HG03060 (cell line): ENCODE results near the gene PCCB.
"Not testable (repeated sequence)": the region's sequence is repeated elsewhere in the genome, so short reads cannot be mapped to it uniquely, and the experiment has no call there.

Experiments
- ATAC-seq: cut with Tn5 transposase; IDR thresholded peaks from one replicate; pipeline ENCODE4 v1.9.1; 2021; ENCODE audit warnings: low read depth, moderate number of reproducible peaks; ENCODE audit not compliant: unreplicated experiment

The PCCB gene

DNA sequence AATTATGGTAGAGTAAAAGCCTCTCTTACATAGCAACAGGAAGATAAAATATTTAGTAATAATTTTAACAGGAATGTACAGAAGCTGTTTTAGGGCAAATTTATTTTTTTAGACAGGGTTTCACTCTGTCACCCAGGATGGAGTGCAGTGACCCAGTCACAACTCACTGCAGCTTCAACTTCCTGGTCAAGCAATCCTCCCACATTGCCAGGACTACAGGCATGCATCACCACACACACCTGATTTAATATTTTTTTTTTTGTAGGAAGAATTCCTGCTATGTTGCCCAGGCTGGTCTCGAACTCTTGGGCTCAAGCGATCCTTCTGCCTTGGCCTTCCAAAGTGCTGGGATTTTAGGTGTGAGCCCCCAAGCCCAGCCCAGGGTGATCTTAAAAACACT is 61.1 kb downstream of the PCCB start:
- no peak for ATAC-seq

DNA sequence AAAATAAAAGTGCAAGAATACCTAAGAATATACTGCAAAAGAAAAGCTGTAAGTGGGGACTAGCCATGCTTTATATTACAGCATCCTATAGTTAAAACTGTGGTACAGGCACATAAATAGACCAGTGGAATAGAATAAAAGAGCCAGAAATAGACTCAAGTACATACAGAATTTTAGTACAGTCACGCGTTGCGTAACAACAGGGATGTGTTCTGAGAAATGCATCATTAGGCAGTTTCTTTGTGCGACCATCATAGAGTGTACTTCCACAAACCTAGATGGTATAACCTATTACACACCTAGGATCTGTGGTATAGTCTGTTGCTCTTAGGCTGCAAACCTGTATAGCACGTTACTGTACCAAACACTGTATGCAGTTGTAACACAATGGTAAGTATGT is 61.8 kb downstream of the PCCB start:
- no peak for ATAC-seq

DNA sequence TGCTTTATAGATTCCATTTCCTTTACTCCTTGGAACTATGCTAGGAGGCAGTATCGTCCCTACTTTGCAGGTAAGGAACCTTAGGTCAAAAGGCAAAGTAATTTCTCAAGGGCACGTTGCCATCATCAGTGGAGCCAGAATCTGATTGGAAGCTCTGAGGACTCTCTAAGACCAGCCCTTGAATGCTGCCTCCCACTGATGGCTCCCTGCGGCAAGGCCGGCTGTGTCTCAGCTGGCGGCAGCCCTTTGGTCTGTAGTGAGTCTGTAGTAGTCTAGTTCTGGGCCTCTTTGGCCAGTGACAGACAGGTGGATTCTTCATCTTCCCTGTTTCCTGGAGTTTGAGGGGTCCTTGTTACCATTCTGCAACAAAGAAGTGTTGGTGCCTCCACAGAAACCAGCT is 76.2 kb downstream of the PCCB start:
- ATAC-seq, result no peak

DNA sequence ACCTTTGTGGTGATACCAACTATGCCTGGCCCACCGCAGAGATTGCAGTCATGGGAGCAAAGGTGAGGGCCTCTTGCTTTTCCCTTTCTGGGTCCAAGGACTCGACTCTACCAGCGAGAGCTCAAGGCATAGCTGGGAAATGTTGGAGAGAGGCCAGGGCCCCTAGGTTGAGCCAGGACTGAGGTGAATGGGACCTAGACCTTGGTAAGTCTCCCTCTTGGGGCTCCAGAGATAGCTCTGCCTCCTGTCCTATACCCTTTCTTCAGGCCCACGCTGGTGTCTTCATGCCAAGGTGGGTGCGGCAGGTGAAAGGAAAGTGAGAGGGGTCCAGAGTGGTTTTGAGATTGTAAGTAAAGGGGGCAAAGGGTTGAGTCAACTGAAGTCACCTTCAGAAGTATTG is 77.5 kb downstream of the PCCB start:
- ATAC-seq, result no peak

DNA sequence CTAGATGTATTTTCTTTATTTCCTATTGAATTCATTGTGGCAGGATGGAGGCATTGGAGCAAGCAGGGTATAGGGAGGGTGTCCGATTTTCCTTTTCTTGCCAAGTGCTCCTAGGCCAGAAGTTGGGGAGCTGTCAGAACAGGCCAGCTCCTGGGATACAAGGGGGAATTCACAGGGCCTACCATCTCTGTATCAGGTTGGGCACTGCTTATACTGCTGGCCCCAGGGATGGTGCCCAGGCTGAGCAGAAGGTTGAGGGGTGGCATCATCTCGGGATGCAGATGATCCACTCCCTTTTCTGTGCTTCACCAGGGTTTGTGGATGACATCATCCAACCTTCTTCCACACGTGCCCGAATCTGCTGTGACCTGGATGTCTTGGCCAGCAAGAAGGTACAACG is 79.5 kb downstream of the PCCB start:
- no peak for ATAC-seq

DNA sequence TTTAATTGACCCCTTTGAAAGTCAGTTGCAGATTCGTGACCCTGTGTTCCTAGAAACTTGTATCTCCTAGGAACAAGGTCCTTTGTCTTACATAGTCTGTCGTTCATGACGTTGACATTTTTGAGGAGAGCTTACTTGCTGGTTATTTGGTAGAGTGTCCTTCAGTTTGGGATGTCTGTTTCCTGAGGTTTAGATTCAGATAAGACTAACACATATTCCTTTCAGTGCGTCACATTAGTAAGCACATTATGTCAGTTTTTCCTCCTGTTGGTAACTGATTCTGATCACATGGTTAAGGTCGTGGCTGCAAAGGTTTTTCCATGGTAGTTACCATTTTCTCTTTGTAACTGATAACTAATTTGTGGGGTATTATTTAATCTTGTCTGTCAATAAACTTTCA is 80.8 kb downstream of the PCCB start:
- no peak for ATAC-seq

DNA sequence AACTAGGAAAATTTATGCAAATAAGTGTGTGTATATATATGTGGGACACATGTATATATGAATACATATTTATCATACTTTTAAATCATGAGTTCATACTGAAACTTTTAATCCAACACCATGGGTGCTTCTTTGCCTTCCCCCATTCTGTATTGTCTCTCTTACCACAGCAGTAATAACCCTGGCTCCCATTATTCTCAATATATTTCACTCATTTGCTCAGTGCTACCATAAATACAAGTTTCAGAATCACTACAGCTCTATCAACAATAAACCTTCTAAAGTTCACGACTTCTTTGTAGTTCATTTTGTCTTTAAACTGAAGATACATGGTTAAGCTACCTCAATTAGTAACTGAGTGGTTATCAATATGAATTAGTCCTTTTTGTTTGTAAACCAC is 82.2 kb downstream of the PCCB start:
- no peak for ATAC-seq

DNA sequence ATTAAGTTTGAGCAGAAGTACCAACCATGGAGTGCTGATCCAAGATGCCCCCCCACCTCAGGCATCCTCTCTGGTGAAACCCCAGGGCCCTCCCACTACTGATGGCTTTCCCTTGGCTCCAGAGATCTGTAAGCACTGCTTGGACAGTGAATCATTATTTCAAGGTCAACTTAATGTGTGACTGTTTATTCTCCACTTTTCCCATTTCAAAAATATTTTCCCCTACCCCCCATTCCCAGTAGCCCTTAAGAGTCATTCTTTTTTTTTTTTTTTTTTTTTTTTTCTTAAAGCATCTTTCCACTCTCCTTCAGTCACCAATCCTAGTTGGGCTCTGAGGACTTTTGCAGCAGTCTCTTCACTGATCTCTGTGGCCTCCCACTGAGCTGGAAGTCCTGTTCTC is 82.6 kb downstream of the PCCB start:
- no peak for ATAC-seq

DNA sequence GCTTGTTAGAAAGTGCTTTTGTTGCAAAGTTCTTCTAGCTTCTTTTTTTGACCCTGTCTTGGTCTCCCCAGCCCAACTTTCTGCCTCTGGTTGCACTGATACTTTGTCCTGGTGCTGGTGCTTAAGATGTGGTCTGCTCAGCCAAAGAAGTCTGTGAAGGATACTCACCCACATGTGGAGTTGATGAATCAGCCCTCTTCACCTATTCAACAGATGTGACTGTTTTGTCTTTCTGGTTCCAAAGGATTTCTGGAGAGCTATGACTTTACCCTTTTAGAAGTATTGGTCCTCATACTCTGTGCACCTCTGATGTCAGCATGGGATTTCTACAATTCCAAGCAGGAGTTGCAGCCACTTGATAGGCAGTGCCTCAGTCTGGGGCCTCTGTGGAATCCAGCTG is 84.1 kb downstream of the PCCB start:
- no peak for ATAC-seq

DNA sequence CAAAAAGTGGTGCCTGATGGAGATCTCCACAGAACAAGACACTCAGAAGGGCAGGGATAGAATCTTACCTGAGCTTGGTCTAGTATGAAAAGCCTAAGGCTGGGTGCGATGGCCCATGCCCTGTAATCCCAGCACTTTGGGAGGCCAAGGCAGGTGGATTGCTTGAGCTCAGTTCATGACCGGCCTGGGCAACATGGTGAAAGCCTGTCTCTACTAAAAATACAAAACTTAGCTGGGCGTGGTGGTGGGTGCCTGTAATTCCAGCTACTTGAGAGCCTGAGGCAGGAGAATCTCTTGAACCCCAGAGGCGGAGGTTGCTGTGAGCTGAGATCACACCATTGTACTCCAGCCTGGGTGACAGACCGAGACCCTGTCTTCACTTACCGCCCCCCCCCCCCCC is 84.6 kb downstream of the PCCB start:
- not testable (repeated sequence) for ATAC-seq

DNA sequence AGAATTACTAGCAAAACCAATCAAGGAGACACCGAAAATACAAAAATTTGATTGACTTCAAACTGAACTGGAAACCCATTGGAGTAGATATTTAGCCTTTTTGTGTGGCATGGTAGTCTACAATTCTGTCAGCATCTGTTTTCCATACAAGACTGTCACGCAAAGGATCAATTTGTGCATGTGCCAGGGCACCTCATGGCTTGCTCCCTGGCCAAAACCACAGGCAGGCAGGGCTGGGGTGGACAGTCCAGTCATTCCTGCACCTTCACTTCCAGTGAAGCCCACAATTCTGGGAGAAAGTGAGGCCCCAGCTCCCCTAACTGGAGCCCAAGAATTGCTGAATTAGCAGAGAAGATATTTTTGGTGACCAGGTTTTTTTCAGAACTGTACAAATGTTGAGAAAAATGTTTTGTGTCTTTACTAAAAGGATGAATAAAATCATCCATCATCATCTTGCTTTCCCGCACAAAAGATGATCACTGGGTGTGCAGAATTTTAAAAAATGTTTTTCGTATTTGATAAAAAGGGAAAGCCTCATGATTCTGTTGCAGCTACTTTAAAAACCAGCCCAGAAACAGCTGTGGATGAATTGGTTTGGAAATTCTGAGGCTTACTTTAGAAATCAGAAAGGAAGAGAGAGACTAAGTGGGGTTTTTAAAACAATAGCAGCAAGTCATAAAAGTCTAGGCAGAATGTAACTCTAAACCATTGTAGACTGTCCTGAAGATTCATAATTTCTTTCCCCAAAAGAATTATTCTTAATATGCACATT is 86.4 kb downstream of the PCCB start:
- ATAC-seq, result no peak

DNA sequence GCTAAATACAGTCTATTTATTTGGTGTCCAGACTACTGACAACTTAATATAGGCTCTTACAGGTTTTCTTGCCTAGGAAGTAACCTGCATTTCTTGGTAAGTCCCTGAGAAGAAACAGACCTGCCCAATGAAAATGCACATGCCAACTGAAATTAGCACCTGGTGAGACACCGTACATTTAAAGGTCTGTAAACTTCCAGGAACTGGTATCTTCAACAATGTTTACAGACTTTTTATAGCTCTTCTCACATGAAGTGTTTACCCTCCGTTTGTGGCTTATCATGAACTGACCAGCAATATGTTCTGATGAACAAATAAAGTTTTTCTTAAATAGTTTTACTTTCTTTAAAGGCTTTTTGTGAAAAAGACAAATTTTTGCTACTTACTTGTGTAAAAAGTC is 93.3 kb downstream of the PCCB start:
- no peak for ATAC-seq

DNA sequence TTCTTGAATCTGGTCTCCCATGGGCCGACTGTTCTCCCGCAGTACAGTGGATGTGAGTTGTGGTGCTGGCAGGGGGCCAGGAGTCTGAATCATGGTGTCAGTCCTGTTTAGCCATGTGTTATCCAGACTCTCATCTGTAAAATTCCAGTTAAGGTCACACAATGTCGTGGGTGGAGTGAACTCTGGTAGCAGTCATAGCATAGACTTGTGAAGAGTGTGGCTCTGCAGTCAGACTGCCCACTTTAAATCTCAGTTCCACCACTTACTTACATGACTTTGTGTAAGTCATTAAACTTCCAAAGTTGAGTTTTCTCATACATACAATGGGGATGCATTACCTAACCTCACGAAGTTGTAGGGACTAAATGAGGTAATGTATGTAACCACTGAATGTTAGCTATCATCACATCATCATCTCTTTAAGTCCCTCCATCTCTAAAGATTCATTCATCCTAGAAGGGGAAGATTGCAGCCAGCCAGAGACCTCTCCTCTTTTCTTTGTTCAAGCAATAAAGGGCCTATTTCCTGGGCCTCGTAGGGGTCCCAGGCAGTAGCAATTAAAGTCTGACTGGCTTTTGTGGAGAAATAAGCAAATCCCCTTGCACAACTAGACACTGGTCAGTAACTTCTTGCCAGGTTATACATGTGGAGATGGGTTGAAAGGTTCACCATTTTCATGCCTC is 93.9 kb downstream of the PCCB start:
- ATAC-seq, result no peak

DNA sequence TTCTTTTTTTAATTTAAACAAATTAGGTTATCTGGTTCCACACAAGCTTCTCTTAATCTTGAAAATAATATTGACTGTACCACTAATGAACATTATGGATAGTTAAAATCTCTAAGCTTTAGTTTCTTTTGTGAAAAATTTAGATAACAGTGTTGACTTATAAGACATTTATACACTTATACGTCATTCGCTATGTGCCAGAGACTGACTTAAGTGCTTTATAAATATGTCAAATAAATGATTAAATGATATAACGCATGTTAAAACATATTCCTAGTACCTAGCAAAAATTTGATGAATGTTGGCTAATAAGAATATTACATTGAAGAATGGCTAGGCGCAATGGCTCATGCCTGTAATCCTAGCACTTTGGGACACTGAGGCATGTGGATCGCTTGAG is 96.3 kb downstream of the PCCB start:
- no peak for ATAC-seq

DNA sequence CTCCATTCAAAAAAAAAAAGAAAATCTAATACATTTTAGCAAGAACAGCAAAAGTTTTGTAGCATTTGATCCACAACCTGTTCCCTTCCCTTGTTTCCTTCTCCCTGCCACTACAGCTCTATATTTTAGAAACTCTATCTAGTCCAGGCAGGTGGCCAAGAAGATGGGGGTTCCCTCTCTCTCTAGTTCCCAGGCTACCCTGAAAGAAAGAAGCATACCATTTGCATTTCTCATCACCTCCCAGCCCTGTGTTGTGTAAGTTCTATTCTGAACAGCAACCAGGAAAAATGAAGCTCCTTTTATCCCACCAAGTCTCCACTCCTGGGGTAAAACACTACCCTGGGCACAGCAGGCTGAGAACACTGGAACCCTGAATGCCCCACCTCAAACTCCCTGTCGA is 100.0 kb downstream of the PCCB start:
- ATAC-seq, result no peak

DNA sequence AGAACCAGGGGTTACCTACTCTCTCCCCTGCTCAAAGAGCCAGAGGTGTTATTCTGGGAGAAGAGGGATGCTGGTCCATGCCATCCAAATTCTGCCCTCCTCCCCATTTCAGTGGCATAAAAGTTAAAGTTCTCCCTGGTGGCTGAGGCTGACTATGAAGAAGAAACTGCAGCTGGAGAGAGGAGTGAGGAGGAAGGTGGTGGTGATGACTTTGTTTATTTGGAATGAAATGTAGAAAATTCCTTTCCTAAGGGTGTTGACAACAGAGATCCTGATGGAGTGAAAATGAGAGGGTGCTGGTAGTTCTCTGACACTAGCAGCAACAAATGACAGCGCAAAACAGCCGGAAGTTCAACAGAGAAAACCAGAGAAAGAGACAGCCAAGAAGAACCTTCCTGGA is 100.4 kb downstream of the PCCB start:
- ATAC-seq, result no peak

DNA sequence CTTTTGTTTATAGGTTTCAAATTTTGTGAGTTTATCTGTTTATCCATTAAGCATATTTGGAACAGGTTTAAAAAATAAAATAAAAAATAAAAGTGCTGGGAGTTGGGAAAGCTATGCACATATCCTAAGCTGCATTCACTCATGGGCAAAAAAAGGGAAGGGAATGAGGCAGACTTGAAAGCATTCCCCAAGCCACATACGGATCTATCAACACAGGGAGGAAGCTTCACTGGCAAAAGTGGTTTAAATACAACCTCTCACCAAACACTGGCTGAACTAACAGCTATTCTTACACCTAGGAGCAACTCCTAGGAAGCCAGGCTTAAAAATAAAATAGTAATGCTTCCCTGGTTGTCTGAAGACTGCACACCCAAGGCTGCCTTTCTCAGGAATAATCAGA is 101.2 kb downstream of the PCCB start:
- no peak for ATAC-seq

DNA sequence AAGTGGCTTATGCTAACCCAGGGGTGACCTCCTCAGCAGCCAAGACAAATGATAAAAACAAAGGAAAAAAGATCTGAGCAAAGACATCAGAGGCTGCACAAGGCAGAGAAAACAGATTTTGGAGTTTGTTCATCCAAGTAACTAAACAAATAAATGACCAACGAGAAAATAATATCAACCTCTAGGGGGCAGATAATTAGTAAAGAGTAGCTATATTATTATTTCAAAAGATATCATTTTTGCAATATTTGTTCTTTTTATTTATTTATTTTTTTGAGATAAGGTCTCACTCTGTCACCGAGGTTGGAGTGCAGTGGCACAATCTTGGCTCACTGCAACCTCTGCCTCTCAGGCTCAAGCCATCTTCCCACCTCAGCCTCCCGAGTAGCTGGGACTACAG is 101.8 kb downstream of the PCCB start:
- no peak for ATAC-seq

DNA sequence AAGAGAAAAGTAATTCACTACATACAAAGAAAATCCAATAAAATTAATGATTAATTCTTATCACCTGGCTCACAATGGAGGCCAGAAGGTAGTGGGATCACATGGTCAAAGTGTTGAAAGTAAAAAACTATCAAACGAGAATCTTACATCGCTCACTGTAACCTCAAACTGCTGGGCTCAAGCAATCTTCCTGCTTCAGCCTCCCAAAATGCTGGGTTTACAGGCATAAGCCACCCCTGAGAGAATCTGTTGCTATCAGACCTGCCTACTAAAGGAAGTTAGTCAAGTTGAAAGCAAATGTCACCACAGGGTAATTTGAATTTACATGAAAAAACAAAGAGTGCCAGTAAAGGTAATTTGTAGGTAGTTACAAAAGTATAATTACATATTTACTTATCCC is 103.3 kb downstream of the PCCB start:
- ATAC-seq, result peak; percentile 60

DNA sequence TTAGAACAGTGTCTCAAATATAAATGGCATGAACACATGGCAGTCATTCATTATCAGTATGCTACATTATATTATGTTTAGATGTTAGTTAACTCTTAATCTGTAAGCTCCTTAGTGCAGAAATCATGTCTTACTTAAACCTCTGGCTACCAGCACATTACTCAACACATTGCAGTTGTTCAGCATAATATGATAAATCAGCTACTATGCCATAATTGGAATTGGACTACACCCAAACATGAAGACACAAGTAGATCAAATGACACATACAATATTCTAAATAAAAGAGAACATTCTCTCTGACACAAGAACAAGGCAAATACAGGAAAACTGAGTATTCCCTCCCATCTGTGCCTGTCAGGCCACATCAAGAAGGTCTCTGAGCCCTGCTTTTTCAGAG is 116.1 kb downstream of the PCCB start:
- no peak for ATAC-seq

DNA sequence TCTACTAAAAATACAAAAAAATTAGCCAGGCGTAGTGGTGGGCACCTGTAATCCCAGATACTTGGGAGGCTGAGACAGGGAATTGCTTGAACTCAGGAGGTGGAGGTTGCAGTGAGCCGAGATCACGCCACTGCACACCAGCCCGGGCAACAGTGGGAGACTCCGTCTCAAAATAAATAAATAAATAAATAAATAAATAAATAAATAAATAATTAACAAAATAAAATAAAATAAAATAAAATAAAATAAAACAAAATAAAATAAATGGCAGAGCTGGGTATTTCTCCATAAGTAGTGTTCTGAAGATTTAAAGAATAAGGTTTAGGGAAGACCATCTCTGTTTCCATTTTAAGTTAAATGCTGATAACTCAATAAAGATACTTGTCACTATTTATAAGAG is 125.7 kb downstream of the PCCB start:
- ATAC-seq, result not testable (repeated sequence)

DNA sequence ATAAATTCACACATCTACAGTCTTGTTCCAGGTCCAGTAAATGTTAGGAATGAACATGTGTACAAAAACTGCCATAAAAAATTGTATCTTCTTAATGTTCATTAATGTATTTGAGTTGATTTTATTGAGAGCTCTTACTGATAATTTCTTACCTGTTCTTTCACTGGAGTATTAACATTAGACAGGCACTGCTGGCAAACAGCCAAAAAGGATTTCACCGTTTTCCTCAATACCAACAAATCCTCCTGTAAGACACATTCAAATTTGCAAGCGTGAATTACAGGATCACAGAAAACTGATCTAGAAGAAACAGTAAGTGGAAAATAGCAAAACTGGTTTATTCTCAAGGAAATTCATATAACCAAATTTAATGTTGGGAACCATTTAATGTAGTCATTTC is 127.4 kb downstream of the PCCB start:
- no peak for ATAC-seq
